Erythroblast (primary cell): ENCODE results near the gene C19orf47.

Experiments
- GATA1 ChIP-seq: IDR thresholded peaks from 2 replicates; pipeline ENCODE4 v1.6.1; 2011; ENCODE audit warnings: low read depth, mild to moderate bottlenecking, control low read depth, low read length, moderate library complexity
- POLR2A ChIP-seq: IDR thresholded peaks from 2 replicates; pipeline ENCODE4 v1.6.1; 2011; ENCODE audit warnings: mild to moderate bottlenecking, low read length

GRCh38 chr19:40323705-40324104 lies 24.5 kb downstream of the C19orf47 start:
- no peak for TF ChIP-seq POLR2A
- TF ChIP-seq GATA1: no peak
